Neutrophil (primary cell): ENCODE results near the gene COX15.

Experiments used
- H3K27ac ChIP-seq: fragments of 200-600 bp; sonication (generic); 2 replicates; pipeline ENCODE4 v1.5.1; 2016; ENCODE audit warnings: mild to moderate bottlenecking, moderate library complexity
- H3K27me3 ChIP-seq: fragments of 200-600 bp; sonication (generic); 2 replicates; pipeline ENCODE4 v1.6.0; 2016; ENCODE audit warnings: mild to moderate bottlenecking
- H3K36me3 ChIP-seq: fragments of 200-600 bp; sonication (generic); 2 replicates; pipeline ENCODE4 v1.5.1; 2017
- H3K4me1 ChIP-seq, 2 experiments: fragments of 200-600 bp in 1 of 2; sonication (generic) in 1 of 2; 1 replicate in 1 of 2; 2 replicates in 1 of 2; pipeline versions ENCODE4 v1.5.1 to v1.6.1; 2013 to 2016; ENCODE audit warnings: low read depth in 1 of 2, low read length in 1 of 2, mild to moderate bottlenecking in 1 of 2, moderate library complexity in 1 of 2; ENCODE audit not compliant: control insufficient read depth in 1 of 2, insufficient read depth in 1 of 2
- H3K4me3 ChIP-seq, 2 experiments: fragments of 200-600 bp in 1 of 2; sonication (generic) in 1 of 2; 1 replicate in 1 of 2; 2 replicates in 1 of 2; pipeline ENCODE4 v1.5.1; 2013 to 2016; ENCODE audit warnings: low read depth in 1 of 2, low read length in 1 of 2, mild to moderate bottlenecking in 1 of 2, moderate library complexity in 1 of 2
- H3K9me3 ChIP-seq: fragments of 200-600 bp; sonication (generic); 2 replicates; pipeline ENCODE4 v1.5.1; 2016
- CTCF ChIP-seq: fragments of 200-600 bp; sonication (generic); IDR thresholded peaks from 2 replicates; pipeline ENCODE4 v1.5.1; 2016; ENCODE audit warnings: antibody characterized with exemption

The COX15 gene

DNA sequence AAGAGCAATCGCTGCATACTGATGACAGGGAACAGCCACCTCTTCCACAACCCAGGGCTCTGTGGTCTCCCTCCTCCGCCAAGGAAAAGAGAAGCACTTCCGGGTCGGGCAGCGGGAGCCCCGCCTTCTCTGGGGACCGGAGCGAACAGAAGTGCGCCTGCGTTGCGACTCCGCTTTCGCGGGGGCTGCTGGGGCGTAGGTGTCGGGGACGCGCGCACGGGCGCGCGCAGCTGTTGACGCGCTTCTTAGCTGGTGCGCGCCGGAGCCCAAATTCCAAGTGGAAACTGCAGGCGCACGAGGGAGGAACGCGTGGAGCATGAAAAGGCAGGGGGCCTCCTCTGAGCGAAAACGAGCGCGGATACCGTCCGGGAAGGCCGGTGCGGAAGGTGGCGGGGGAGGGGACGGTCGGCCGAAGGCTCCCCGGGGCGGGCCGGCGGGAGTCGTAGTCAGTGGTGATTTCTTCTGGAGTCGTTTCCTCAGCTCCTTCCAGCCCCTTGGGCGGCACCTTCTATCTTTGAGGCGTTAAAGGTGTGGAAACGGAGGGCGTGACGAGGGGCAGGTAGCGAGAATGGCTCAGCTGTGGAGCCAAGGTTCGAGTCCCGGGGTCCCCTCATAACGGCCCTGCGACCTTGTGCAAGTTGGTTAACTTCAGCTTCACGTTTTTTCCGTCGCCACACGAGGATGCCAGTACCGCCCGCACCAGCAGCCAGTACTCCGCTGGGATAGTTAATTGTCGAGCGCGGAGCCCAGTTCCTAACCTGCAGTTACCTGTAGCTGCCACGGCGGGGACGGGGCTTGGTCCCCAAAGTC is at the start of gene COX15, which contains the start of gene CUTC:
TSS of gene COX15 (minus strand) at position 95 of the 810 bp plus-strand sequence. CDS start at position 17, 78 bp downstream.
TSS of gene CUTC (plus strand) at position 202 of the 810 bp plus-strand sequence. CDS start at position 317, 115 bp downstream.
- Histone ChIP-seq H3K27ac (peak within 1 kb of the TSS; percentile 92), H3K4me1 (peaks cover 27 to 29% of the 10 kb centered on the region in 2 experiments), H3K27me3 (no peaks in the 10 kb centered on the region), H3K36me3 (peaks cover 30% of the 10 kb centered on the region), H3K9me3 (no peaks in the 10 kb centered on the region), H3K4me3 (peak within 1 kb of the TSS; percentile 77 to 86)
- TF ChIP-seq CTCF, result peak; percentile 80

- Histone ChIP-seq H3K9me3 (no peaks in the 10 kb centered on the region), H3K4me1 (peaks cover 45 to 57% of the 10 kb centered on the region in 2 experiments), H3K36me3 (no peaks in the 10 kb centered on the region), H3K4me3 (peak overlapping the region; percentile 12 to 26), H3K27me3 (no peaks in the 10 kb centered on the region), H3K27ac (peak overlapping the region; percentile 75)
- TF ChIP-seq CTCF, result no peak
Observed at GRCh38 chr10:99779335-99779734, 47.4 kb upstream of the COX15 start.

DNA sequence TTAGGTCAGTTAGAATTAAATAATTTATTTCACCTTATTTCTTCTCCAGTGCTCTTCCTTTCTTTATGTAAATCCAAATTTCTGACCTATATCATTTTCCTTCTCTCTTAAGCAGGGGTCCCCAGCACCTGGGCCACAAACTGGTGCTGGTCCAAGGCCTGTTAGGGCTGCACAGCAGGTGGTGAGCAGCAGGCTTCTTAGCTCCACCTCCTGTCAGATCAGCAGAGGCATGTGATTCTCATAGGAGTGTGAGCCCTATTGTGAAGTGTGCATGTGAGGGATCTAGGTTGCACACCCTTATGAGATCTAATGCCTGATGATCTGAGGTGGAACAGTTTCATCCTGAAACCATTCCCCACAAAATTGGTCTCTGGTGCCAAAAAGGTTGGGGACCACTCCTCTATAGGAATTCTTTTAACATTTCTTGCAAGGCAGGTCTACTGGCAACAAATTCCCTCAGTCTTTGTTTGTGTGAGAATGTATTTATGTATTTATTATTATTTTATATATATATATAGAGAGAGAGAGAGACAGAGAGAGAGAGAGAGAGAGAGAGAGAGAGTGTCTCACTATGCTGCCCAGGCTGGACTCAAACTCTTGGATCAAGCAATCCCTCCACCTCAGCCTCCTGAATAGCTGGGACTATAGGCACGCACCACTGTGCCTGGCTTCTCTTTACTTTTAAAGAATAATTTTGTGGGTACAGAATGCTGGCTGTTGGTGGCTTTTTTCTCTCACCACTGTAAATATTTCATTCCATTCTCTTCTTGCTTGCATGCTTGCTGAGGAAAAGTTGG is 46.2 kb upstream of the COX15 start:
- no peak for TF ChIP-seq CTCF
- no peaks in the 10 kb centered on the region for H3K9me3 ChIP-seq
- peak overlapping the region; percentile 75 for H3K27ac ChIP-seq
- no peaks in the 10 kb centered on the region for H3K27me3 ChIP-seq
- H3K4me3 ChIP-seq, result no peak overlapping the region
- H3K36me3 ChIP-seq, result no peaks in the 10 kb centered on the region
- peaks cover 45 to 57% of the 10 kb centered on the region in 2 experiments for H3K4me1 ChIP-seq

DNA sequence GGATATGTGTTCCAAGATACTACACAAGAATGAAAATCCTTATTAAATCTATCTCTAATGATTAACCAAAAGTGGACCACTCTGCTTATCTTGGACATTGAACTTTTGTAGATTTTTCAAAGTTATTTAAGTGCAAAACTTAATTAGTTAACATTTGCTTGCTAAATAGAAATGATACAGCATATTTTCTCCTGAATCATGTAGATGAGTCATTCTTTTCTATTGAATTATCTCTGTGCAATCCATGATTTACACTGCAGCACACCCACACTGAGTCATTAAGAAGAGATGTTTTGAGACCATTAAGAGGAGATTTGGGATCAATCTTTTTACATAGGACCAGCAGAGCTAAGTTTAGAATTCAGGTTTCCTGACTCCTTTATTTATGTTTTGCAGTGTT is 43.9 kb upstream of the COX15 start:
- peaks cover 45 to 48% of the 10 kb centered on the region in 2 experiments for H3K4me1 ChIP-seq
- H3K36me3 ChIP-seq, result no peaks in the 10 kb centered on the region
- H3K27me3 ChIP-seq, result no peaks in the 10 kb centered on the region
- H3K9me3 ChIP-seq, result no peaks in the 10 kb centered on the region
- H3K27ac ChIP-seq, result no peak overlapping the region
- TF ChIP-seq CTCF, result no peak
- no peak overlapping the region for H3K4me3 ChIP-seq

- H3K36me3 ChIP-seq, result no peaks in the 10 kb centered on the region
- no peak overlapping the region for H3K27ac ChIP-seq
- no peaks in the 10 kb centered on the region for H3K4me1 ChIP-seq
- no peak overlapping the region for H3K4me3 ChIP-seq
- no peak for TF ChIP-seq CTCF
- H3K9me3 ChIP-seq, result no peaks in the 10 kb centered on the region
- H3K27me3 ChIP-seq, result no peaks in the 10 kb centered on the region
Observed at GRCh38 chr10:99770408-99771045, 38.6 kb upstream of the COX15 start.
